ENCODE results near the gene PREP.

The PREP gene

GRCh38 chr6:105304825-105305224 lies 98.1 kb downstream of the PREP start:
- no peak for DNase-seq

DNA sequence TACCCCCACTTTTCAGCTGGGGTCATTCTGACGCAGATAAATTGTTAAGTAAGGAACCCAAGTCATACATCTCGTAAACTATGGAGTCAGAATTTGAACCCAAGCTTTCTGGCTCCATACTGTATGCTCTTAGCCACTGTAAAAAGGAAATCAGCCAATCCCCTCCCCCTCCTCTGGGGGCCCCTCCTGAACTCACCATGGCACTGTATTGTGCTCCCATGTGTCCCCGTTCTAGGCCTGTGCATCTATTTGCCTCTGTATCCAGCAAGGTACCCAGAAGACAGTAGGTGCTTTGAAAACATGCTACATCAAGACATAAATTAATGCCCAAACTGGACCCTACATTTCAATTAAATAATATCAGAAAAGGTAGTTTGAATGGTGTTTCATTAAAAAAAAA lies 98.5 kb downstream of the PREP start:
- DNase-seq: no peak

DNA sequence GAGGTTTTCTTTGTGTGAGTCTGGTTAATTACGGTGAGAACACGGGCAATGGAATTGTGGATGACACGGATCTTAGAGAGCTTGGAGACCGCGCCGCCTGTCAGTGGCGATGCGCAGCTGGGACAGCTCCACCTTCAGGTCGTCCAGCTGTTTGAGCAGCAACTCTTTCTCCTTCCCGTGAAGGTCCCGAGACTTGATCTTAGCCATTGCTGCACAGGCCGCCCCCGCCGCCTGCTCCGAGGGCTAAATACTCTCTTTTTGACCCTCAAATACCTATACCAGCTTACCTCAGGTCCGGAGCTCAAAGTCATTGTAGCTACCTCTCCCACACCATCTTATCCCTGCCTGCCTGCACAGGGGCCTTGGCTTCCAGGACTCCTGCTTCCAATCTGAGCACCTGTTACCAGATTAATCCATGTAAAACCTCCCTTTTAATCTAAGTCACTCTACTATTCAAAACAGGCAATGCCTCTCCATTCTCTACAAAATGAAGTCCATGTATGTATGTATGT lies 100.2 kb downstream of the PREP start:
- DNase-seq: no peak

DNA sequence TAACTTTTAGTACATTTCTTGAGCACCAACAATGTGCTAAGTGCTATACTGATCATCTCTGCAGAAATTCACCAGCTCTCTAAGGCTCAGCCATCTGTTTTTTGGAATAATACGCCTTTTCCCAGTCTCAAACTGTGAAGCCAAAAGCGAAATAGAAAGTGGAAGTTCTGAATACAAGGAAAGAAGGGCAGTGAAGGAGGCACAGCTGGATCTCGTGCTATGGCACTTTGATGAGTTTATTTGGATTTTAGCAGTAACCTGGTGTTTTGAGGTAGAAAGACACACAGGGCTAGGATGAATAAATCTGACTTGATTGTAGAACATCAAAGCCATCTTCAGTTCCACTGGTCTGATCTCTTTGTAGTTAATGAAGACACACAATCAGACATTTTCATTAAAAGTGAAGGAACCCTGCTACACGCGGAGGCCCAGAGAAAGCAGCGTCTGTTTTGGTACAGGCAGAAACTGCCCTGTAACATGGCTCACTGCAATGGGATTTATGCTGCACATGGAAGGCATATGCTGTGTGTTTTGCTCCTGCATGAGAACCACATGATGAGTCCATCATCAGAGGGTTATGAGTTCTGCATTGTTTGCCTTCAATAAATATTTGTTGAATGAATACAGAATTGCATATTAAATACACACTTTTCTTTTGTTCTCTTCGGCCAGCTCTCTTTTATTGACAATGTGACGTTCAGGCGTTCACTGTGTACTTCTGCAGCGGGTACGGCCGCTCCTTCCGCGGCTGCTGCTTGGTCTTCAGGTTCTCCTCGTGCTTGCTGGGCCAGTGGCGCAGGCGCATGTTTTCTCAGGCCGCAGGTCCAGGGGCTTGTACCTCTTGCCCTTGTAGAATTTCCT lies 100.9 kb downstream of the PREP start:
- DNase-seq: no peak

DNA sequence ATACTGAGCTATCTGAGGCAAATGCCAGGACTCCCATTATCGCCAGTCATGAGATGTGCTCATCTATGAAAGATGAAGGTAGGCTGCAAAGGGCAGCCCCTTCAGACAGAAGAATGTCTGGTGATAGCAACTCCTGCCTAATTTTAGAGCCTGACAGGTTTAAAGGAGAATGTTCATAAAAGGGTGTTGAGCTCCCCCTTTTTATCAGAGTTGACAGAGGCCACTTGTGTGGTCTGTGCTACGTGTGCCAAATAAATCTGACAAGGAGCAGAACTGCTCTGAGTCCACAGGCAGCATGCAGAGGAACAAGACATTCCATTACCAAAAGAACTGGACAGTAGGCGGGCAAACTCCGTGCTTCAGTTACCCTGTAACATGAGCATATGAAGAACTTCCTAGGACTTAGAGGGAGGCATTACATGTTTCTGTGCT lies 101.8 kb downstream of the PREP start:
- no peak for DNase-seq

- no peak for DNase-seq
Observed at GRCh38 chr6:105300090-105300489, 102.8 kb downstream of the PREP start.

GRCh38 chr6:105294129-105294528 lies 108.8 kb downstream of the PREP start:
- no peak for DNase-seq

GRCh38 chr6:105292689-105293339 lies 110.1 kb downstream of the PREP start:
- no peak for DNase-seq

GRCh38 chr6:105291525-105291924 lies 111.4 kb downstream of the PREP start:
- DNase-seq: no peak

DNA sequence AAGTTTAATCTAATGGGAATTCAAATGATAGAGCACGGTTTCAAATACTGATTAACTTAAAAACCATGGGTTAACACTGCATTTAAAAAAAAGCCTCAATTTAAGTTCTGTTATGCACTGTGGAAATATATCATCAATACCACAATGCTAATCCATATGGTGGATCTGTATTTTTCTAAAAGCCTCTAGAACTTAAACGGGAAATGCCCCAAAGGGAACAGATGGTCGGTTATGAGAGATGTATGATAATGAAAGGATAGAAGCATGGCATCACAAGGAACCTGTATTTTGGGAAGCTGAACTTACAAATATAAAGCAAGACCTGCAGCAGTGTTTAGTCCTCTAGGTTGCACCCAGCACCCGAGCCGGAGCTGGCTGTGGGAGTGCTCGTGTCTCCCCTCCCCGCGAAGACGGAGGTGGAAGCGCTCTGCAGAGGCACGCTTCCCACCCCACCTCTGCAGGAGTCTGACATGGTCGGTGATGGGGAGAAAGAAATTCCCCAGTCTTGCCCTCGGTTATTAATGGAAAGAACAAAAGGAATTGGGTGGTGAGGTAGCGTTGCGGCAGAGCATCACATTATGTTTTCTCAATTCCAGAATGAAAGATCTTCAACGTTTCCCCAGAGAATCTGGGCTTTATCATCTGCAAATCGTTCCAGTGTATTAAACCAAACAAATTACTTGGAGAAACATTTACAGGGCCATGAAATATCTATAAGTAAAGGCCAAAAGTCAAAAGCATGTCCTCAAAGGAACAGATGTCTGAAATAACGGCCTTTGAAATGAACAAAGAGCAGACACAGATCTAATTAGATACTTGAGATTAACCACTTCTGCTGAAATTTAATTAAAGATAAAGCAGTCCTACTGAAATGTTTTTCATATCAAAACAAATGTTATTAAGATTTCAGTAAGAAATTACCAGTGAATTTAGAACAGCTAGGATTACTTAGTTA lies 120.0 kb downstream of the PREP start:
- DNase-seq: no peak

GRCh38 chr6:105280033-105280432 lies 122.8 kb downstream of the PREP start:
- DNase-seq: no peak

DNA sequence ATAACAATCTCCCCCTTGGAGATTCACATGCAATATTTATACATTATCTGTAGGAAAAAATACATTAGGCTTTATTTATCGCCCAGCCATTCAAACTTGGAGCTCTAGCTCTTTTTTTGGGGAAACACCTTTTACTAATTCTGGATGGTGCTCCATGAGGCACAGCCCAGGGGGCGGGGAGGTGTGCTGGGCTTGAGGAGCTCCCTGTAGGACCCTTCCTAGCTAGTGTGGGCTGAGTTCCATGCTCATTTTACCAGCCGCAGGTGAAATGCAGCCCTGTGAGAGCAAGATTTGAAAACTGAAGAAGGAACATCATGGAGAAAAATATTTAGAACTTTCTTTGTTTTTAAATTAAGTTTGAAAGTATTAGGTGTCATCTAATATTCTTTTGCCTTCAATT lies 123.4 kb downstream of the PREP start:
- DNase-seq: no peak

- no peak for DNase-seq
Observed at GRCh38 chr6:105278813-105279212, 124.1 kb downstream of the PREP start.

GRCh38 chr6:105278035-105278434 lies 124.8 kb downstream of the PREP start:
- DNase-seq: no peak

DNA sequence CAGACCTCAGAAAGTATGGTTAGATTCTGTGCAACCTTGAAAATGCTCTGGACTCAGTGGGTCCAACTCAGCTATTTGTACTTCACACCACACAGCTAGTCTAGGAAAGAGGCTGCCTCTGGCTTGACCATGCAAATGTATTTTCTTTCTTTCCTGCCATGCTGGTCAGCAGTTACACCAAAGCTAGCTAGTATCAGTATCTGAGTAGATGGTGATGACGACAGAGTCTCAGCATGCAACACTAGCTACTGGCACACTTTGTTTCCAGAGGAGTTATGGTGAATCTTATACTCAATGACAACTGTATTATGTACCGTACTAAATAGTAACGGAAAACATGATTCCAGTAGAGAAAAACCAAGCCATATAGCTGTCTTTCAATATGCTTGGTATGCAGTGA lies 126.5 kb downstream of the PREP start:
- DNase-seq: no peak

DNA sequence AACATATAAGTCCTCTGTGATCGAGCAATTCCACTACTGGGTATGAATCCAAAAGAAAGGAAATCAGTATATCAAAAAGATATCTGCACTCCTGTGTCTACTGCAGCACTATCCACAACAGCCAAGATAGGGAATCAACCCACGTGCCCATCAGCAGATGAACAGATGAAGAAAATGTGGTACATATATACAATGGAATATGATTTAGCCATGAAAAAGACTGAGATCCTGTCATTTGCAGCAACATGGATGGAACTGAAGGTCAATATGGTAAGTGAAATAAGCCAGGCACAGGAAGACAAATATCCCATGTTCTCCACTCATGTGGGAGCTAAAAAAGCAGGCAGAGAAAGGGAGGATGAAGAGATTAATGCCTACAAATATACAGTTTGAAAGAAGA lies 127.3 kb downstream of the PREP start:
- no peak for DNase-seq

DNA sequence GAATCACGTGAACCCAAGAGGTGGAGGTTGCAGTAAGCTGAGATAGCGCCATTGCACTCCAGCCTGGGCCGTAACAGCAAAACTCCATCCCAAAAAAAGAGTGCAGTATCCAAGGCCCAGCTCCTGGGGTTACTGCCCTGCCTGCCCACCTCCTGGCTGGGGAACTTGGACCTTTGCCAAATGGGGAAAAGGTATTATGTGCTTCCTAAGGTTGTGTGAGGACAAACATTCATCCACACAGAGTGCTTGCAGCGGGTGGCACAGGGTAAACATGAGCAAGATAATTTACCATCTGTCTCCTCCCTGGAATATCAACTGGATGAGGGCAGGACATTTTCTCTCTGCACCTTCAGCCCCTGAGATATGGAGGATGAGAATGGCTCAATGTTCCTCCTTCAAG lies 128.2 kb downstream of the PREP start:
- no peak for DNase-seq

DNA sequence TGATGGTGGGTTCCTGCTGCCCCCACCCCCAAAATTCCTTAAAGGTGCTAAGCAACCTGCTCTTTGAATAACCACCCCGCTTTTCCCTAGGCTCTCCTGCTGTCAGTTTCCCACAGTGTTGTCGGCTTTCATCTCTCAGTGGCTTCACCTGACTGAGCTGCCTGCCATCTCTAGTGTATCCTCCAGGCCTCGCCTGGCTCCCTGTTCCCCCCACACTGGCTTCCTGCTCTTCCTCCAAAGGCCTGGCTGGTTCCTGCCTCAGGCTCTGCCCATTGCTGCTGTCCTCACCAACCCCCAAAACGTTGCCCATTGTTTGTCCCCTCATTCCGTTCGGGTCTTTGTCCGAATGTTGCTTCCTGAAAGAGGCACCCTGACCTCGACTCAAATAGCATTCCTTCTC lies 129.3 kb downstream of the PREP start:
- no peak for DNase-seq

DNA sequence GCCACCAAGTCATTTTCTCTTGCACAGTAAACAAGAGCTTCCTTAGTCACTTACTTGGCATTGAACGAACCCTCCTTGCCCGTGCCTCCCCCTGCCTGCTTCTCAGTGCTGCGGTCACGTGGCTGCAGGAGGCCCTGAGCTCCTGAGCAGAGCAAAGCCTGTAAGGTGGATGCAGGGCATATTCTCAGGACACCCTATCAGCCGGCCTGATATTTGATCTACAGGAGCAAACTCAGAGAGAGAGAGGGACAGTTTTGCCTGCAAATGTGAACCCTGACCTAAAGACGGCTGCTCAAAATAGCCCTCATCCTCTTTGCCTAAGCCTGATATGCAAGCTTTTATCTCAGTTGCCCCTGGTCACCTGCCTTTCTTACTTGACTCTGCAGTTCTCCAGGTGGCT lies 130.1 kb downstream of the PREP start:
- DNase-seq: no peak

DNA sequence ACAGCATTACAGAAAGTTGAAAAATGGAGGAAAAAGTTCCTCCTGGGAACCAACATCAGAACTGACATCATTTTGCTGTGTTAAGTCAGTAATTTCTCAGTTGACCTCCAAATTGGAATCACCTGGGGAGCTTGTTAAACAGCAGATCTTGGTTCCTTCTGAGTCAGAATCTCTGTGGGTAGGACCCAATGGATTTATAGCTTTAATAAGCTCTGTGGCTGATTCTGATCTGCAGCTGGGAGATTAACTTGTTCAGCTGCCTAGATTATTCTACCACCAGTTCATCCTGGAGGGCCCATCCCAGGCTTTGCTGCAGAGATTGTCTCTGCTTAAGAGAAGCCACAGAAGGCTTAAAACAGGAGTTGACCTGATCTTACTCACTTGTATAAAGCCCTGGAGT lies 132.4 kb downstream of the PREP start:
- DNase-seq: no peak

DNA sequence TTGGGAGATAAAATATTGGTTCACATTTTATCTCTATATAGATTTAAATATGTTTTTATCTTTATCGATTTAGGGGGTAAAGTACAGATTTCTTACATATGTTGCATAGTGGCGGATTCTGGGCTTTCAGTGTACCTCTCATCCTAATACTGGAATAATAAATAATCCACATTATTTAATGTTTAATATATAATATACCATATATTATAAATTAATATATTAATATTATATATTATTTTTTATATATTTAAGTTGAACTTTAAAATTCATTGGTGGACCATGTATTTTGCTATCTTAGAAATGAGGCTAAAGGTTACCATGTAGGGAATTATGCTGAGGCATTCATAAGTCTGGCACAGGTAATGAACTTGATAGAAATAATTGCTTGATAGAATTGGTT lies 133.5 kb downstream of the PREP start:
- no peak for DNase-seq

GRCh38 chr6:105263685-105264610 lies 138.9 kb downstream of the PREP start:
- DNase-seq: no peak

Measured in amniotic stem cell (primary cell).